Vagina (tissue), 2 donors: ENCODE data around the gene CCDC9B. TPM values are rescaled to one million over a fixed set of nuclear protein-coding genes. Genes with fewer than 3 reads are reported as not detected.

Experiments
- DNase-seq, 2 donors: peaks; one replicate each; pipeline ENCODE4 v3.0.0-alpha.2; 2017; ENCODE audit errors: extremely low spot score in 2 of 2
- H3K27ac ChIP-seq: fragments of 200-600 bp; sonication (generic); one replicate; pipeline ENCODE4 v1.5.1; 2019
- H3K27me3 ChIP-seq: fragments of 200-600 bp; sonication (generic); one replicate; pipeline ENCODE4 v1.5.1; 2019
- H3K36me3 ChIP-seq, 2 donors: fragments of 200-600 bp; sonication (generic); one replicate each; pipeline ENCODE4 v1.5.1; 2017 to 2019
- H3K4me1 ChIP-seq: fragments of 200-600 bp; sonication (generic); one replicate; pipeline ENCODE4 v1.5.1; 2019
- H3K4me3 ChIP-seq, 2 donors: fragments of 200-600 bp; sonication (generic); 1 replicate in 1 of 2; 2 replicates in 1 of 2; pipeline ENCODE4 v1.5.1; 2016 to 2019
- H3K9me3 ChIP-seq: fragments of 200-600 bp; sonication (generic); one replicate; pipeline ENCODE4 v1.5.1; 2019
- POLR2A ChIP-seq, 2 donors: fragments of 450-650 bp; IDR thresholded peaks; one replicate each; pipeline ENCODE4 v1.6.1; 2017; ENCODE audit warnings: antibody characterized with exemption in 2 of 2, mild to moderate bottlenecking in 2 of 2, moderate library complexity in 2 of 2
- POLR2AphosphoS5 ChIP-seq, 2 donors: sonication (generic); formaldehyde crosslinking; IDR thresholded peaks; one replicate each; pipeline ENCODE4 v1.9.0; 2017; ENCODE audit warnings: antibody characterized with exemption in 2 of 2, mild to moderate bottlenecking in 2 of 2, low read depth in 1 of 2; ENCODE audit not compliant: insufficient read depth in 1 of 2
- intact Hi-C: fragments of 100-400 bp; cut with DNase I; formaldehyde crosslinking; loops from one replicate; pipeline ENCODE4 v1.15.1; 2023
- total RNA-seq: library from RNA; depleted of rRNA; stranded (reverse); fragments of >200 nt; gene quantifications from one replicate; pipeline ENCODE4 v1.2.3, GENCODE V29; 2016
- TF ChIP-seq, protein P1 (sequence below), 3 experiments: fragments of 450-650 bp in 2 of 3; fragments of 200-600 bp in 1 of 3; sonication (generic) in 1 of 3; IDR thresholded peaks; one replicate each; pipeline ENCODE4 v1.5.1; 2017 to 2019; ENCODE audit warnings: antibody characterized with exemption in 3 of 3, mild to moderate bottlenecking in 2 of 3, moderate library complexity in 2 of 3

Gene CCDC9B
- total RNA-seq, 1 donor from 2014 or later, result 16.0 TPM

DNA sequence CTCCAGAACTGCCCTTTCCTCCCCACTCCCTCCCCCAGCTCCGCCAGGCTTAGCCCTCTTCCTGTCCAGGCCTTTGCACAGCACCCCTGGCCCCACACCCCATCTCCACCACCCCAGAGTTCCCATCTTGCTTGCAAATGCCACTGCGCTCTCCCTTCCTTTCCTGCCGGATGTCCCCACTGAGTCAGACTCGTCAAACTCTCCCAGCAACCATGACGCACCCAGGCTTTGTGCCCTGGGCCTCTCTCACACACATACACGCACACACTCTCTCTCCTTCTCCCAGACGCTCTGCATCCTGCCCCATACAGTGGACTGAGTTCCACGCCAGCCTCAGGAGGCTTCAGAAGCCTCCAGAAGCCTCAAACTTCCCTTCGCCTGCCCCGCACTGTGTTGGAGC lies 2.8 kb upstream of the CCDC9B start:
- TF ChIP-seq, protein P1, sequence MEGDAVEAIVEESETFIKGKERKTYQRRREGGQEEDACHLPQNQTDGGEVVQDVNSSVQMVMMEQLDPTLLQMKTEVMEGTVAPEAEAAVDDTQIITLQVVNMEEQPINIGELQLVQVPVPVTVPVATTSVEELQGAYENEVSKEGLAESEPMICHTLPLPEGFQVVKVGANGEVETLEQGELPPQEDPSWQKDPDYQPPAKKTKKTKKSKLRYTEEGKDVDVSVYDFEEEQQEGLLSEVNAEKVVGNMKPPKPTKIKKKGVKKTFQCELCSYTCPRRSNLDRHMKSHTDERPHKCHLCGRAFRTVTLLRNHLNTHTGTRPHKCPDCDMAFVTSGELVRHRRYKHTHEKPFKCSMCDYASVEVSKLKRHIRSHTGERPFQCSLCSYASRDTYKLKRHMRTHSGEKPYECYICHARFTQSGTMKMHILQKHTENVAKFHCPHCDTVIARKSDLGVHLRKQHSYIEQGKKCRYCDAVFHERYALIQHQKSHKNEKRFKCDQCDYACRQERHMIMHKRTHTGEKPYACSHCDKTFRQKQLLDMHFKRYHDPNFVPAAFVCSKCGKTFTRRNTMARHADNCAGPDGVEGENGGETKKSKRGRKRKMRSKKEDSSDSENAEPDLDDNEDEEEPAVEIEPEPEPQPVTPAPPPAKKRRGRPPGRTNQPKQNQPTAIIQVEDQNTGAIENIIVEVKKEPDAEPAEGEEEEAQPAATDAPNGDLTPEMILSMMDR (IDR thresholded peaks at IDR 0.05), result no peak
- TF ChIP-seq POLR2AphosphoS5 (IDR thresholded peaks at IDR 0.05; ENCODE audit: insufficient read depth in 1 of 2, low read depth in 1 of 2), result peak in 1 of 2 donors; percentile 44
- DNase-seq, result no peak

DNA sequence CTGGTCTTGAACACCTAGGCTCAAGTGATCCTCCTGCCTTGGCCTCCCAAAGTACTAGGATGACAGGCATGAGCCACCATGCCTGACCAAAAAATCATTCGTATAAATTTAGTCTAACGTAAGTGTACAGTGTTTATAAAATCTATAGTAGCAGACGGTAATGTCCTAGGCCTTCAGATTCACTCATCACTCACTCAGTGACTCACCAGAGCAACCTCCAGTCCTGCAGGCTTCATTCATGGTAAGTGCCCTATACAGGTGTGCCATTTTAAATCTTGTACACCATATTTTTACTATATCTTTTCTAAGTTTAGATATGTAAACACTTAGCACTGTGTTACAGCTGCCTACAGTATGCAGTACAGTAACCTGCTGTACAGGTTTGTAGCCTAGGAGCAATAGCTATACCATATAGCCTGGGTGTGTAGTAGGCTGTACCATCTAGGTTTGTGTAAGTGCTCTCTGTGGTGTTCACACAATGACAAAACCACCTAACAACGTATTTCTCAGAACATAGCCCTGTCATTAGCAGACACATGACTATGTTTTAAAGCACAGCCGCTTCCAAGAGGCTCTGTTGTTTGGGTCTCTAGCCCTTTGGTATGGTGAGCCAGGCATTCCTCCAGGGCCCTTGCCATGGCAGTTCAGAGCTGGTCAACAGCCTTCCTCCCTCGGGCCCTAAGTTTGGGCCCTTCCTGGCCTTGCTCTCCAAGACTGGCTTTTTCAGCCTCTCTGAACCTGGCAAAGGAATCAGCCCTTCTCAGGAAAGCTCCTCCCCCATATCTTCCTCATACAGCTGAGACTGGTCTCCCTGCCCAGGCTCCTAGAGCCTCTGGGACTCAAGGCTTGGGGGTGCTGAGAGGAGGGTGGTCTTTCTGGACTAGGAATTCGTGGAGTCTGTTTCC lies 1.9 kb upstream of the CCDC9B start:
- no peaks in the 10 kb centered on the region for H3K36me3 ChIP-seq
- H3K4me3 ChIP-seq, result no peak overlapping the region
- TF ChIP-seq, protein P1 (IDR thresholded peaks at IDR 0.05), result no peak
- TF ChIP-seq POLR2AphosphoS5 (IDR thresholded peaks at IDR 0.05; ENCODE audit: insufficient read depth in 1 of 2, low read depth in 1 of 2), result peak in 1 of 2 donors; percentile 7
- intact Hi-C loops, result loop anchor here (10.0 kb wide), 1 partner anchor 82 kb away; no protein-coding TSS in a partner anchor
- no peak for DNase-seq
- no peaks in the 10 kb centered on the region for H3K9me3 ChIP-seq
- H3K4me1 ChIP-seq, result peaks cover 66% of the 10 kb centered on the region
- no peaks in the 10 kb centered on the region for H3K27me3 ChIP-seq
- peak overlapping the region; percentile 94 for H3K27ac ChIP-seq

More for the DNA sequence above, 2.8 kb upstream of the CCDC9B start:
- H3K4me1 ChIP-seq, result peaks cover 58% of the 10 kb centered on the region
- no peaks in the 10 kb centered on the region for H3K27me3 ChIP-seq
- intact Hi-C loops, result loop anchor here (10.0 kb wide), 1 partner anchor 81 kb away; no protein-coding TSS in a partner anchor
- H3K9me3 ChIP-seq, result no peaks in the 10 kb centered on the region
- H3K4me3 ChIP-seq, result no peak overlapping the region
- H3K36me3 ChIP-seq, result no peaks in the 10 kb centered on the region
- H3K27ac ChIP-seq, result peak overlapping the region; percentile 94

DNA sequence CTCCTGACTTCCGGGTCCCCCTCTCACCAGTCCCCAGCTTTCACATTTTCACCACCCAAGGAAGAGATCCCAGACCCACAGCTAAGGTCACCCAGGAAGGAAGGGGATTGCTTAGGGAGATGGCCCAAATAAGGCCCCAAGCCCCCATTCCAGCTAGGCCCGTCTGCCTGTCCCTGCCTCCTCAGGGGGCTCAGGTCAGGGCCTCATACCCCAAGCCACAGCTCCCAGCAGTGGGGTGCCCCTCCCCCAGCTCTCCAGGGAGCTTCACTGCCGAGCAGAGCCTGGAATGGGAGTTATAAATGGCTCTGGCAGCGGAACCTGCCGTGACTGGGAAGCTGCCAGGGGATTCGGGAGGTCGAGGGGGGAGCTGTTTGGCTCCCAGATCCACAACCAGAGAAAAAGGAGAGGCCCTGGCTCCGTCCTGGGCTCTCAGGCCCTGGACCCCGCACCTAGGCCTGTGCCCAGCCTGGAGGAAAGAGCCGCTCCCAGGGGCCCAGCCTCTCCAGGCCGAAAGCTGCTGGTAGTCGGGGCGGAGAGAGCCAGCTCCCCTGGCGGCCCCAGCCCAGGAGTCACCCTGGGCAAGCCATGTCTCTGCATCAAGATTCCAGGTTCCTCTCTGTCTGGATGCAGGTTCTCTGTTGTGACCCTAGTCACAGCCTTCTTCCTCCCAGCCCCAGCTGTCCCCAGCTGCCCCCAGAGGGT lies 550 bp downstream of the CCDC9B start:
- Histone ChIP-seq H3K36me3 (no peaks in the 10 kb centered on the region), H3K9me3 (no peaks in the 10 kb centered on the region), H3K4me1 (peaks cover 89% of the 10 kb centered on the region), H3K27ac (peak overlapping the region; percentile 94), H3K4me3 (peak overlapping the region; percentile 44 to 45), H3K27me3 (no peaks in the 10 kb centered on the region)
- intact Hi-C loops, result loop anchor here (10.0 kb wide), 1 partner anchor 85 kb away; no protein-coding TSS in a partner anchor
- DNase-seq, result no peak
- TF ChIP-seq, protein P1 (IDR thresholded peaks at IDR 0.05), result no peak

DNA sequence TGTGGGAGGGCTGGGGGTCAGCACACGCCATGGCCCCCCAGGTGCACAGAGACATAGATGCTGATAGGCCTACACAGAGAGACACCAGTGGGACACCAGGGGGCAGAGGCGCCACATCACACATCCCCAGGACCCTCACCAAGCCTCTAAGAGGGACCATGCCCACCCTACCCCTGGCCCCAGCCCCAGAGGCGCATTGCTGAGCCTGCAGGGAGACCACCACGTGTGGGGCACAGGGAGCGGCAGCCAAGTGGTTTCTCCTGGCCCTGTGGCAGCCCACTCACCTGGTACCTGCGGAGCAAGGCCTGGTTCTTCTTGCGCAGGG lies 1.2 kb downstream of the CCDC9B start:
- Histone ChIP-seq H3K4me3 (peak overlapping the region; percentile 44 to 45), H3K9me3 (no peaks in the 10 kb centered on the region), H3K27me3 (no peaks in the 10 kb centered on the region), H3K36me3 (no peaks in the 10 kb centered on the region), H3K27ac (peak overlapping the region; percentile 94), H3K4me1 (peaks cover 89% of the 10 kb centered on the region)
- no peak for TF ChIP-seq POLR2AphosphoS5 (IDR thresholded peaks at IDR 0.05; ENCODE audit: insufficient read depth in 1 of 2, low read depth in 1 of 2)
- no peak for TF ChIP-seq POLR2A (IDR thresholded peaks at IDR 0.05)
- TF ChIP-seq, protein P1 (IDR thresholded peaks at IDR 0.05), result peak in 1 of 3 experiments; percentile 1
- no peak for DNase-seq
- intact Hi-C loops, result no loop called here
